ENCODE results near the gene ASCL2. TPM values are rescaled to one million over a fixed set of nuclear protein-coding genes. Genes with fewer than 3 reads are reported as not detected.

ASCL2 gene
- total and polyA plus RNA-seq, 7 experiments from 2014 or later, result 0.32 to 2.1 (median 0.45) TPM; not detected in 3

DNA sequence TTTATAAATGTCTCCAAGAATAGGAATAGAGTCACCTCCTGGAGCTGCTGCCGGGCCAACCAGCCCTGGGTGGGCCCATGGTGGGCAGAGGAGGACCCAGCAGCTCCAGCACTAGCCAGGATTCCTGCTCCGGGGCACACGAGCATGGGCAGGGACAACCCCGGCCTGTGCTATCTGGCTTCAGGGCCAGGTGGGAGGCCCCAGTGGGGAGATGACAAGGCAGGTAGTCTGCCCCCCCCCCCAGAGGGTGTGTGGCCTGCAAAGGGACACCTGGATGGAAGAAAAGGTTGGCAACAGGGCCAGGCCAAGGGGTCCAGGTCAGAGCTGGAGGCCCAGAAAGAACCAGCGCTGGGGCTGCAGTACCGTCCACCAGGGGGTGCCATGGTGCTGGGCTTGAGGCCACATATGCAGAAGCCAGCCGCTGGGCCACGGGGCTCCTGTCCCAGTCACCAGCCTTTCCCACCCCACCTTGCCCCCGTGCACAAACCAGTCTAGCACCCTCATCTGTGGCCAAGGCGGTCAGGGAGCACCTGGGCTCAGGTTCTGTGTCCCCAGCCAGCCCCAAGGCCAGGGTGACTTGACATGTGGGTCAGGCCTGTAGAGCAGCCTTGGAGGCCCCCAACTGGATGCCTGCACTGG, 34.9 kb upstream of the ASCL2 start:
- ChIA-PET CTCF (interaction anchor here (0.6 to 9.0 kb wide), 25 partner anchors 9 to 798 kb away, joined by 3 to 167 read pairs (median 4); partner anchors contain the start of genes ASCL2 and TSSC4), POLR2A (interaction anchor here (0.6 to 2.2 kb wide), 14 partner anchors 8 to 497 kb away, joined by 3 to 11 read pairs (median 4); partner anchors contain the start of gene TSSC4)
- Histone ChIP-seq H3K4me3 (ENCODE audit: low read length) (peak overlapping the region; percentile 38), H3K27me3 (ENCODE audit: control insufficient read depth in 2 of 2, insufficient read depth in 2 of 2, low read length in 2 of 2) (no peaks in the 10 kb centered on the region), H3K27ac (ENCODE audit: low read depth, low read length) (peak overlapping the region; percentile 81), H3K36me3 (ENCODE audit: control insufficient read depth in 2 of 3, insufficient read depth in 3 of 3, low read length in 3 of 3) (peaks cover 0 to 6% (median 0%) of the 10 kb centered on the region in 3 experiments), H3K9me3 (ENCODE audit: control insufficient read depth in 2 of 3, low read length in 3 of 3) (no peaks in the 10 kb centered on the region), H3K4me1 (ENCODE audit: control insufficient read depth in 2 of 2, insufficient read depth in 2 of 2, low read length in 2 of 2) (peaks cover 40 to 55% of the 10 kb centered on the region in 2 donors)
- peaks cover 0 to 6% (median 0%) of the 10 kb centered on the region in 5 donors for H3K36me3 Mint-ChIP-seq
- DNase-seq (peak; percentile 62 to 84 (median 76)), ATAC-seq (peak; percentile 65)
- no peaks in the 10 kb centered on the region for H3K9me3 Mint-ChIP-seq
- peak overlapping the region; percentile 86 to 96 (median 90) for H3K27ac Mint-ChIP-seq
- intact Hi-C loops (cut with micrococcal nuclease), result loop anchor here (1.0 to 10.0 kb wide), 6 partner anchors 72 to 590 kb away; partner anchors contain the start of genes CD81 (in 1 of the 2) and TSSC4 (in 1 of the 2)
- H3K4me1 Mint-ChIP-seq, result peaks cover 12 to 54% (median 36%) of the 10 kb centered on the region in 7 donors
- peak overlapping the region; percentile 77 to 98 (median 92) for H3K4me3 Mint-ChIP-seq
- H3K27me3 Mint-ChIP-seq, result no peaks in the 10 kb centered on the region

DNA sequence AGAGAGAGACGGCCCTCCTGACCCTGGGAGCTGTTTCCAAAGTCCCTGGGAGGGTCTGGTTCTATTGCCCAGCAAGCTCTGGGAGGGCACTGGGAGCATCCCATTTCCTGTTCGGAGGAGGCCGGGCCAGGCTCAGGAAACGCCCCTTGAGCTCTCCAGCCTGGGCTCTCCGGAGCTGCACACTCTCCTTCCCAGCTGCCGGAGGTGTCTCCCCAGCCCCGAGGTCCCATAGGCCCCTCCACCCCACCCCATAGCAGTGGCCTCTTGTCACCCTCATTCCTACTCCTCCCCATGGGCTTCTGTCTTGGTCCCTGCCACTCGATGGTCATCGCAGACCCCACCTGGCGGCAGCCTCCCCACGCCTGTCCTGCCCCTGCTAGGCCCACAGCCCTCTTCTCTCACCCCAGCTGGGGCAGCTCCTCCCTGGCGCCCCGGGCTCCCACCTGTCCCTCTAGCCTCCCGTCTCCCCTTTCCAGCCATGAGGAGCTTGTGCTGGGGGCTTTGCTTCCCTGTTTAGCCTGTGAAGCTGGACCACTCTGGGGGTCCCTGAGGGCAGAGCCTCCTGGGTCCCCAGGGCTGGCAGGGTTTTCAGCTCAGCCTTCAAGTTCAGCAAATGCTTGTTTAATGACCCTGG, 34.2 kb upstream of the ASCL2 start:
- H3K27ac ChIP-seq (ENCODE audit: low read depth, low read length), result peak overlapping the region; percentile 81
- CTCF ChIA-PET, result interaction anchor here (0.7 to 9.0 kb wide), 16 partner anchors 8 to 224 kb away, joined by 3 to 167 read pairs (median 6); partner anchors contain the start of gene TSSC4
- no peak for DNase-seq
- Mint-ChIP-seq H3K36me3 (peaks cover 0 to 6% (median 0%) of the 10 kb centered on the region in 5 donors), H3K4me1 (peaks cover 12 to 56% (median 38%) of the 10 kb centered on the region in 7 donors), H3K27me3 (no peaks in the 10 kb centered on the region), H3K27ac (peak overlapping the region in 8 of 9 donors; percentile 28 to 96 (median 92)), H3K4me3 (peak overlapping the region in 9 of 10 donors; percentile 30 to 98 (median 94)), H3K9me3 (no peaks in the 10 kb centered on the region)
- intact Hi-C loops (cut with micrococcal nuclease), result loop anchor here (1.0 to 10.0 kb wide), 11 partner anchors 73 to 683 kb away; partner anchors contain the start of genes CD81 (in 1 of the 2), CDKN1C (in 1 of the 2), CTSD (in 1 of the 2) and TSSC4 (in 1 of the 2)
- H3K9me3 ChIP-seq (ENCODE audit: control insufficient read depth in 2 of 3, low read length in 3 of 3), result no peaks in the 10 kb centered on the region
- H3K4me3 ChIP-seq (ENCODE audit: low read length), result no peak overlapping the region
- POLR2A ChIA-PET, result interaction anchor here (0.6 to 4.1 kb wide), 13 partner anchors 8 to 161 kb away, joined by 3 to 20 read pairs (median 4); partner anchors contain the start of gene TSSC4
- H3K4me1 ChIP-seq (ENCODE audit: control insufficient read depth in 2 of 2, insufficient read depth in 2 of 2, low read length in 2 of 2), result peaks cover 41 to 57% of the 10 kb centered on the region in 2 donors
- no peaks in the 10 kb centered on the region for H3K27me3 ChIP-seq (ENCODE audit: control insufficient read depth in 2 of 2, insufficient read depth in 2 of 2, low read length in 2 of 2)
- no peak for ATAC-seq
- H3K36me3 ChIP-seq (ENCODE audit: control insufficient read depth in 2 of 3, insufficient read depth in 3 of 3, low read length in 3 of 3), result peaks cover 0 to 7% (median 0%) of the 10 kb centered on the region in 3 experiments

DNA sequence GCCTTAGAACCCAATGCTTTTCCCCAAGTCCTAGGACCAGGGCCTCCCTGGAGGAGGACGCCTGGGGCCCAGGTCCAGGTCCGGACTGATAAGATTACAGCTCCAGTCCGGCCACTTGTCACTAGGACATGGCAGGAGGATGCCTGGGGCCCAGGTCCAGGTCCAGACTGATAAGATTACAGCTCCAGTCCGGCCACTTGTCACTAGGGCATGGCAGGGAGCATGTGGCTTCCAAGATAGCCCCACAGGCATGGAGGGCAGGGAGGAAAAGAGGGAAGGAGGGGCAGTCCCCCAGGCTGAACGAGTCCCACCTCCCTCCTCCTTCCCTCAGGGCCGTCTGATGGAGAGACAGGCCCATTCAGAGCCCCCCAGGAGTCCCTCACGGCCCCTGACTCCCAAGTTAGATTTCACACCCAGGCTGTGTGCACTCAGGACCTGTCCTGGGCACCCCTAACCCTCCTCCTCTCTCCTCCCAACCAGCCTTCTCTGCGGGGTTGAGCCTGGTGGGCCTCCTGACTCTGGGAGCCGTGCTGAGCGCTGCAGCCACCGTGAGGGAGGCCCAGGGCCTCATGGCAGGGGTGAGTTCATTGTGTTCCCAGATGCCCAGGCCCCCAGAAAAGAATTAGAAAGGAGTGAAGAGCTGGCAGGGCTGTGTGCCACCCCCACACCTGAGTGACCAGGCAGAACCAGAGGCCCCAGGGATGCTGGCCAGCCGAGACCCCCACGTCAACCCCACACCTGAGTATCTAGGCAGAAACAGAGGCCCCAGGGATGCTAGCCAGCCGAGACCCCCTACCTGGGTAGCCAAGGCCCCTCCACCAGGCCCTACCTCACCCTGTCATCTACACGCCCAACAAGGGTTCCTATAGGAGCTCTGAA, 33.5 kb upstream of the ASCL2 start:
- DNase-seq, result no peak
- peak overlapping the region in 8 of 9 donors; percentile 21 to 96 (median 92) for H3K27ac Mint-ChIP-seq
- intact Hi-C loops (cut with micrococcal nuclease), result loop anchor here (5.0 to 10.0 kb wide), 6 partner anchors 163 to 683 kb away; partner anchors contain the start of genes CDKN1C (in 1 of the 2) and CTSD (in 1 of the 2)
- Histone ChIP-seq H3K27ac (ENCODE audit: low read depth, low read length) (peak overlapping the region; percentile 81), H3K27me3 (ENCODE audit: control insufficient read depth in 2 of 2, insufficient read depth in 2 of 2, low read length in 2 of 2) (no peaks in the 10 kb centered on the region), H3K9me3 (ENCODE audit: control insufficient read depth in 2 of 3, low read length in 3 of 3) (no peaks in the 10 kb centered on the region), H3K36me3 (ENCODE audit: control insufficient read depth in 2 of 3, insufficient read depth in 3 of 3, low read length in 3 of 3) (peaks cover 0 to 15% (median 0%) of the 10 kb centered on the region in 3 experiments), H3K4me1 (ENCODE audit: control insufficient read depth in 2 of 2, insufficient read depth in 2 of 2, low read length in 2 of 2) (peaks cover 48 to 65% of the 10 kb centered on the region in 2 donors), H3K4me3 (ENCODE audit: low read length) (peak overlapping the region; percentile 76)
- ATAC-seq, result no peak
- H3K27me3 Mint-ChIP-seq, result no peaks in the 10 kb centered on the region
- peak overlapping the region; percentile 48 to 98 (median 94) for H3K4me3 Mint-ChIP-seq
- CTCF ChIA-PET, result interaction anchor here (0.7 to 9.0 kb wide), 7 partner anchors 9 to 225 kb away, joined by 3 to 167 read pairs (median 6); partner anchors contain the start of gene TSSC4
- H3K36me3 Mint-ChIP-seq, result peaks cover 0 to 6% (median 0%) of the 10 kb centered on the region in 5 donors
- POLR2A ChIA-PET, result interaction anchor here (0.6 to 4.1 kb wide), 7 partner anchors 72 to 116 kb away, joined by 3 to 27 read pairs (median 5); partner anchors contain the start of genes CD81 and TSSC4
- peaks cover 20 to 60% (median 42%) of the 10 kb centered on the region in 7 donors for H3K4me1 Mint-ChIP-seq
- H3K9me3 Mint-ChIP-seq, result no peaks in the 10 kb centered on the region

DNA sequence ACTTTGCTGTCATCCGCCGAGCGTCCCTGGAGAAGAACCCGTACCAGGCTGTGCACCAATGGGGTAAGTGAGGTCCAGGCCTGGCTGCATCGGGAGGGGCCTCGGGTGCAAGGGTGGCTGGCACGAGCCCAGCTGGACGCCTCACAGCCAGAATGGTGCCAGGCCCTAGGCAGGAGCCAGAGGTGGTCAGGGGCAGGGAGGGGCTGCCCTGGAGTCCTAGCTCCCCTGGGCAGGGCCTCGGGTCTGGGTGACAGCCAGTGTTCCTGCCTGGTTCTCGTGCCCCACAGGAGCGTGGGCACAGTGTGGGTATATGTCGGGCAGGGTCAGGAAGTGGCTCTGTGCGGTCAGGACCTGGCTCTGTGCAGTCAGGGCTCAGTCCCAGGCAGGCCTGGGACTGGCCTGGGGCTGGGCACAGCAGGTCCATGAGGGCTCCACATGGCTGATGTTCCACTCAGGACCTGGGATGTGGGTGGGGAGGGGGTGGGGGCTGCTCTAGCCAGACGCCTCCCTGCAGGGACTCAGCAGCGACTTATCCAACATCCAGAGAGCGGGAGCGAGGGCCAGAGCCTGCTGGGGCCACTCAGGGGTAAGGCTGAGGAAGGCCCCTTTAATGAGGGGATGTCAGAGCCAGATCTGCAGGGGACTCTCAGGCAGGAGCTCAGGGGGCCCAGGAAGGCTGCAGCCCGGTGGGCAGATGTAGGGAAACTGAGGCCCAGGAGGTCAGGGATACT, 32.7 kb upstream of the ASCL2 start:
- Mint-ChIP-seq H3K4me1 (peaks cover 28 to 63% (median 42%) of the 10 kb centered on the region in 7 donors), H3K9me3 (no peaks in the 10 kb centered on the region), H3K27ac (peak overlapping the region; percentile 90 to 96 (median 93)), H3K27me3 (no peaks in the 10 kb centered on the region), H3K4me3 (peak overlapping the region; percentile 92 to 98 (median 96)), H3K36me3 (peaks cover 0 to 6% (median 0%) of the 10 kb centered on the region in 5 donors)
- POLR2A ChIA-PET, result interaction anchor here (0.7 to 4.1 kb wide), 8 partner anchors 12 to 589 kb away, joined by 3 to 27 read pairs (median 4); partner anchors contain the start of genes CD81 and TSSC4
- CTCF ChIA-PET, result interaction anchor here (0.6 to 9.0 kb wide), 4 partner anchors 98 to 596 kb away, joined by 3 to 167 read pairs (median 4); partner anchors contain the start of gene TSSC4
- H3K27me3 ChIP-seq (ENCODE audit: control insufficient read depth in 2 of 2, insufficient read depth in 2 of 2, low read length in 2 of 2), result no peaks in the 10 kb centered on the region
- H3K4me1 ChIP-seq (ENCODE audit: control insufficient read depth in 2 of 2, insufficient read depth in 2 of 2, low read length in 2 of 2), result peaks cover 50 to 68% of the 10 kb centered on the region in 2 donors
- peak overlapping the region; percentile 81 for H3K27ac ChIP-seq (ENCODE audit: low read depth, low read length)
- H3K9me3 ChIP-seq (ENCODE audit: control insufficient read depth in 2 of 3, low read length in 3 of 3), result no peaks in the 10 kb centered on the region
- H3K4me3 ChIP-seq (ENCODE audit: low read length), result peak overlapping the region; percentile 76
- H3K36me3 ChIP-seq (ENCODE audit: control insufficient read depth in 2 of 3, insufficient read depth in 3 of 3, low read length in 3 of 3), result peaks cover 0 to 21% (median 0%) of the 10 kb centered on the region in 3 experiments
- no peak for DNase-seq
- ATAC-seq, result no peak
- intact Hi-C loops (cut with micrococcal nuclease), result loop anchor here (1.0 to 10.0 kb wide), 9 partner anchors 74 to 684 kb away; partner anchors contain the start of genes CD81 (in 1 of the 2), CDKN1C (in 1 of the 2), CTSD (in 1 of the 2) and TSSC4 (in 1 of the 2)

DNA sequence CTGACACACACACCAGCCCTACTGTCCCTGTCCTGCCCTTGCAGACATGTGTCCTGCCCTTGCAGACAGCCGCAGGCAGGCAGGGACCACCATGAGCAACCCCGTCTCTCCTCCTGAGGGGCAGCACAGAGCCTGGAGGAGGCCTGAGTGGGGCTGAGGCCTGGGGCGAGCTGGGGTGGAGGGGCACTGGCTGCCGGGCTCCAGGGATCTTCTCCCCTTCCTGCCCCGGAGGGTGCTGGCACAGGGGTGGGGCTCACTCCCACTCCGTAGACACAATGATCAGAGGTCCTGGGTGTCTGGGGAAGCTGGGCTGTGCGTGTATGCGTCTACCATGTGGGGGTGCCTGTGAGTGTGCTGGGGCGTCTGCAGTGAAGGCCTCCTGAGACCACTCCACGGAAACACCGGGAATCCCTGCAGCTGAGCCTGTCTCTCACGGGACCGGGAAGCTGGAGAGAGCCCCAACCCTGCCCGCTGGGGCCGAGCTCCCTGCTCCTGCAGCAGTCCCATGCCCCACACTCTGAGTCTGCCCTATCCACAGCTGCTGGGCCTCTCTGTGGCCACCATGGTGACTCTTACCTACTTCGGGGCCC, 32.0 kb upstream of the ASCL2 start:
- Mint-ChIP-seq H3K36me3 (peaks cover 0 to 6% (median 0%) of the 10 kb centered on the region in 5 donors), H3K4me3 (peak overlapping the region; percentile 92 to 98 (median 96)), H3K27me3 (no peaks in the 10 kb centered on the region), H3K4me1 (peaks cover 30 to 65% (median 47%) of the 10 kb centered on the region in 7 donors), H3K9me3 (no peaks in the 10 kb centered on the region), H3K27ac (peak overlapping the region; percentile 90 to 96 (median 93))
- H3K4me3 ChIP-seq (ENCODE audit: low read length), result peak overlapping the region; percentile 76
- CTCF ChIA-PET, result interaction anchor here (0.6 to 9.0 kb wide), 4 partner anchors 98 to 596 kb away, joined by 3 to 167 read pairs (median 4); partner anchors contain the start of gene TSSC4
- peaks cover 50 to 73% of the 10 kb centered on the region in 2 donors for H3K4me1 ChIP-seq (ENCODE audit: control insufficient read depth in 2 of 2, insufficient read depth in 2 of 2, low read length in 2 of 2)
- ATAC-seq (peak; percentile 33), DNase-seq (peak in 6 of 9 donors; percentile 27 to 41 (median 34))
- H3K9me3 ChIP-seq (ENCODE audit: control insufficient read depth in 2 of 3, low read length in 3 of 3), result no peaks in the 10 kb centered on the region
- peak overlapping the region; percentile 81 for H3K27ac ChIP-seq (ENCODE audit: low read depth, low read length)
- H3K36me3 ChIP-seq (ENCODE audit: control insufficient read depth in 2 of 3, insufficient read depth in 3 of 3, low read length in 3 of 3), result peaks cover 0 to 23% (median 0%) of the 10 kb centered on the region in 3 experiments
- no peaks in the 10 kb centered on the region for H3K27me3 ChIP-seq (ENCODE audit: control insufficient read depth in 2 of 2, insufficient read depth in 2 of 2, low read length in 2 of 2)
- POLR2A ChIA-PET, result interaction anchor here (0.5 to 4.1 kb wide), 10 partner anchors 12 to 711 kb away, joined by 3 to 27 read pairs (median 3); partner anchors contain the start of genes CD81 and TSSC4
- intact Hi-C loops (cut with micrococcal nuclease), result loop anchor here (1.0 to 10.0 kb wide), 9 partner anchors 75 to 685 kb away; partner anchors contain the start of genes CD81 (in 1 of the 2), CDKN1C (in 1 of the 2), CTSD (in 1 of the 2) and TSSC4 (in 1 of the 2)
